Cardiac muscle cell (in vitro differentiated cells and primary cell): ENCODE measurements around the gene CHST11. TPM values are rescaled to one million over a fixed set of nuclear protein-coding genes. Genes with fewer than 3 reads are reported as not detected.

Source experiments
- DNase-seq, 2 donors: peaks; one replicate each; pipeline versions ENCODE4 v3.0.0 to v3.0.0-alpha.2; 2010 to 2017; ENCODE audit warnings: low read depth in 1 of 2, low spot score in 1 of 2
- H3K27ac ChIP-seq: fragments of 200-600 bp; sonication (generic); 2 replicates; pipeline ENCODE4 v1.5.1; 2016
- H3K27me3 ChIP-seq: fragments of 200-600 bp; sonication (generic); 2 replicates; pipeline ENCODE4 v1.6.0; 2016; ENCODE audit warnings: control low read depth
- H3K36me3 ChIP-seq: fragments of 200-600 bp; sonication (generic); 2 replicates; pipeline ENCODE4 v1.5.1; 2016; ENCODE audit warnings: control low read depth
- H3K4me1 ChIP-seq: fragments of 200-600 bp; sonication (generic); 2 replicates; pipeline ENCODE4 v1.8.1; 2017; ENCODE audit warnings: low read depth, mild to moderate bottlenecking, mixed run types
- H3K4me3 ChIP-seq: fragments of 200-600 bp; sonication (generic); 2 replicates; pipeline ENCODE4 v1.5.1; 2016; ENCODE audit warnings: mild to moderate bottlenecking
- H3K9me3 ChIP-seq: fragments of 200-600 bp; sonication (generic); 2 replicates; pipeline ENCODE4 v1.5.1; 2017; ENCODE audit warnings: low read depth, mild to moderate bottlenecking, control low read depth
- polyA plus RNA-seq: library from polyadenylated mRNA; unstranded; fragments of >200 nt; fragmentation: Nextera tagmentation; extraction: Ambion mirVana; gene quantifications from 2 replicates; pipeline ENCODE4 v1.2.1, GENCODE V29; 2016
- total RNA-seq: library from RNA; depleted of rRNA; stranded (reverse); fragments of >200 nt; gene quantifications from 2 replicates; pipeline ENCODE4 v1.2.3, GENCODE V29; 2016
- TF ChIP-seq, protein P1 (sequence below): IDR thresholded peaks from 2 replicates; pipeline ENCODE4 v1.5.1; 2012; ENCODE audit warnings: low read depth, mild to moderate bottlenecking, low read length

Gene CHST11
- total and polyA plus RNA-seq, 2 experiments from 2014 or later = 24.2 to 39.8 TPM

DNA sequence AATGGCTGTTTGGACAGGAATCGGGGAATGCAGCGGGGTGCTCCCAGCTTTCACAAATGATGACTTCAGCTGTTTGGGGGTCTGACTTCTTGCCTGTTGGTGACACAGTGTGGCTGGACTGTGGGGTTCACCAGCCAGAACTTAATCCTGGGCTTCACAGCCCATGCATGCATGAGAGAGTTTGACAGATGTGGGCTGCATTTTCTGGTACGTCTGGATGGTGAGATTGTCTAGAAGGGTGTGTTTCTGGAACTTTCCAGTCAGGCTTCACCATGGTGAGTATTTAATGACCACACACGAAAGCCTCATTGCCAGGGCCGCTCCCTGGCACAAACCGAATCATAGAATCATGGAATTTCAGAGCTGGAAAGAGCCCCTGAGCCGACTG, 29.6 kb downstream of the CHST11 start:
- peak overlapping the region; percentile 7 for H3K27ac ChIP-seq
- TF ChIP-seq, protein P1, sequence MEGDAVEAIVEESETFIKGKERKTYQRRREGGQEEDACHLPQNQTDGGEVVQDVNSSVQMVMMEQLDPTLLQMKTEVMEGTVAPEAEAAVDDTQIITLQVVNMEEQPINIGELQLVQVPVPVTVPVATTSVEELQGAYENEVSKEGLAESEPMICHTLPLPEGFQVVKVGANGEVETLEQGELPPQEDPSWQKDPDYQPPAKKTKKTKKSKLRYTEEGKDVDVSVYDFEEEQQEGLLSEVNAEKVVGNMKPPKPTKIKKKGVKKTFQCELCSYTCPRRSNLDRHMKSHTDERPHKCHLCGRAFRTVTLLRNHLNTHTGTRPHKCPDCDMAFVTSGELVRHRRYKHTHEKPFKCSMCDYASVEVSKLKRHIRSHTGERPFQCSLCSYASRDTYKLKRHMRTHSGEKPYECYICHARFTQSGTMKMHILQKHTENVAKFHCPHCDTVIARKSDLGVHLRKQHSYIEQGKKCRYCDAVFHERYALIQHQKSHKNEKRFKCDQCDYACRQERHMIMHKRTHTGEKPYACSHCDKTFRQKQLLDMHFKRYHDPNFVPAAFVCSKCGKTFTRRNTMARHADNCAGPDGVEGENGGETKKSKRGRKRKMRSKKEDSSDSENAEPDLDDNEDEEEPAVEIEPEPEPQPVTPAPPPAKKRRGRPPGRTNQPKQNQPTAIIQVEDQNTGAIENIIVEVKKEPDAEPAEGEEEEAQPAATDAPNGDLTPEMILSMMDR = no peak

DNA sequence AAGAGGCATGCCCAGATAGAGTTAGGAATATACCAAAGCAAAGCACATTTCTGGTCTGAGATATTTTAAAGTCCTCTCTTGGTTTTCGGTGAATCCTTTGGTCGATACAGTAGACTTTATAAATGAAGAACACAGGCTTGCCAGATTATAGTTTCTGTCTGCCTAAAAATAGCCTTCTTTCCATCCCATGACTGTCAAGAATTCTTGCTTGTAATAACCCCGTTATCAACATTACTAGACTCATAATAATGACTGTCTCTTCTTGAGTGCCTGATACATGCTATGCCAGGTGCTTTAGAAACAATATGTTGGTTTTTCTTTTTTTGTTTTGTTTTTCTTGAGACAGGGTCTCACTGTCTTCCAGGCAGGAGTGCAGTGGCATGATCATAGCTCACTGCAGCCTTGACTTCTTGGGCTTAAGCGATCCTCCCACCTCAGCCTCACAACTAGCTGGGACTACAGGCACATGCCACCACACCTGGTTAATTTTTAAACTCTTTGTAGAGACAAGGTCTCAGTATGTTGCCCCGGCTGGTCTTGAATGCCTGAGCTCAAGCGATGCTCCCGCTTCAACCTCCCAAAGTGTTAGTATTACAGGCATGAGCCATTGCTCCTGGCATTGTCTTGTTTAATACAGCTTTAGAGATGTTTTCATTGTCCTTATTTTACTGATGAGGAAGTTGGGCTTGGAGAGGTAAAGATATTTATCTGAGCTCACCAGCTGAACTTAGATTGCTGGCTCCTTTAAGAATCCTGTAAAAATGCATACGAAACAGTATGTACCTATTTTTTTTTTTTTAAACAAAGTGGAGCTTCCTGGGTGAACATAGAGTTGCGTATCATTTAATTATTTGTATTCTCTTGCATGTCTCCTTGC, 30.4 kb downstream of the CHST11 start:
- Histone ChIP-seq H3K27ac (peak overlapping the region; percentile 7), H3K4me1 (peaks cover 9% of the 10 kb centered on the region), H3K27me3 (no peaks in the 10 kb centered on the region), H3K36me3 (no peaks in the 10 kb centered on the region), H3K9me3 (no peaks in the 10 kb centered on the region), H3K4me3 (no peak overlapping the region)
- DNase-seq = no peak
- TF ChIP-seq, protein P1 = no peak

More for the DNA sequence above, 29.6 kb downstream of the CHST11 start:
- Histone ChIP-seq H3K36me3 (no peaks in the 10 kb centered on the region), H3K27me3 (no peaks in the 10 kb centered on the region), H3K9me3 (no peaks in the 10 kb centered on the region), H3K4me3 (no peak overlapping the region), H3K4me1 (peaks cover 9% of the 10 kb centered on the region)
- no peak for DNase-seq

DNA sequence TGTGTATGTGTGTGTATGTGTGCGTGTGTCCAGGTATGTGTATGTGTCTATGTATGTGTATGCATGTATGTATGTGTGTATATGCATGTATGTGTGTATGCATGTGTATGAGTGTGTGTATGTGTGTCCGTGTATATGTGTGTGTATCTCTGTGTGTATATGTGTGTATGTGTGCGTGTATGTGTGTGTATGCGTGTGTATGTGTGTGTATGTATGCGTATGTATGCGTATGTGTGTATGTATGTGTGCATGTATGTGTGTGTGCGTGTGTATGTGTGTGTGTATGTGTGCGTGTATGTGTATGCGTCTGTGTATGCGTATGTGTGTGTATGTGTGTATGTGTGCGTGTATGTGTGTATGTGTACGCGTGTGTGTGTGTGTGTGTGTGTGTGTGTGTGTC, 31.6 kb downstream of the CHST11 start:
- no peaks in the 10 kb centered on the region for H3K27me3 ChIP-seq
- TF ChIP-seq, protein P1 = no peak
- peaks cover 9% of the 10 kb centered on the region for H3K4me1 ChIP-seq
- H3K4me3 ChIP-seq = no peak overlapping the region
- no peak overlapping the region for H3K27ac ChIP-seq
- H3K36me3 ChIP-seq = no peaks in the 10 kb centered on the region
- no peak for DNase-seq
- no peaks in the 10 kb centered on the region for H3K9me3 ChIP-seq

DNA sequence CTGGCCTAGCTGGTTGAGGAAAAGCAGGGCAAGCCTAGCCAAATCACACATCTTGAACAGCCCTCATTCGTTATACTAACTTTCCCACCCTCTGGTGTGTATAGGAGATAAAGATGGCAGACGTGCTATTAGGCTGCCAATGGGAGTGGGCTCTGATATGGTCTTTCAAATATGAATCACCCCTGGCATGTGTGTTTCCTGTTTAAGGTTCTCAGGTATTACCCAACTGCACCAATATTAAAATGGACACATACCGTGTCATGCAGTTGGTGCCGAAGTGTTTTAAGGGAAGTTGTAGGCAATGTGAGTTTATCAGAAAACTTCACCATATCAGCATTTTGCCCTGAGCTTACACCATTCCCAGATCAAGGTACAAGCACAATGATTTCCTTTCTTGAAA, 33.4 kb downstream of the CHST11 start:
- H3K27me3 ChIP-seq = no peaks in the 10 kb centered on the region
- no peak overlapping the region for H3K4me3 ChIP-seq
- H3K4me1 ChIP-seq = peaks cover 24% of the 10 kb centered on the region
- no peaks in the 10 kb centered on the region for H3K9me3 ChIP-seq
- peak overlapping the region; percentile 15 for H3K27ac ChIP-seq
- H3K36me3 ChIP-seq = no peaks in the 10 kb centered on the region
- DNase-seq = no peak
- TF ChIP-seq, protein P1 = no peak

DNA sequence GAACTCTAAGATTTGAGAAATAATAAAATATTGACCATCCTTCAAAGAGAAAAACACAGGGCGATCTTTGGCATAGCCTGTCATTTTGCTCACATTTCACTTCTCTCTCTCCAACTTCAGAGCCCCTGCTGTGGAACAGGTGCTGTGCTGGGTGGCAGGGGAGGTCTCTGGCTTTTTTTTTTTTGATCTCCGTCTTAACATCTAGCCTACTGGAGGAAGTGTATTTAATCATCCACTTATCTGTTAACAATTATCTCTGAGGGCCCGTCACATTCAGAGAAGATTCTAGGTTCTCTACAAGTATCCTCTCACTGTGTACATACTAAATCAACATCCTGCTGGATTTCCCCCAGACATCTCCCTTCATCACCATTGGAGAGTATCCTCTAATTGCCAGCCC, 34.1 kb downstream of the CHST11 start:
- no peak for DNase-seq
- Histone ChIP-seq H3K9me3 (no peaks in the 10 kb centered on the region), H3K4me3 (no peak overlapping the region), H3K4me1 (peaks cover 24% of the 10 kb centered on the region), H3K27ac (no peak overlapping the region), H3K27me3 (no peaks in the 10 kb centered on the region), H3K36me3 (no peaks in the 10 kb centered on the region)
- TF ChIP-seq, protein P1 = no peak
